GM06990 (cell line): ENCODE data around the gene FGF18.

Experiments
- DNase-seq: peaks from one replicate; pipeline ENCODE4 v3.0.0-alpha.2; 2011; ENCODE audit not compliant: insufficient read length; ENCODE audit errors: extremely low read depth
- H3K27me3 ChIP-seq: replicated peaks from 2 replicates; pipeline ENCODE4 v1.6.0; 2011; ENCODE audit warnings: low read length; ENCODE audit not compliant: control insufficient read depth, insufficient read depth
- H3K36me3 ChIP-seq: 2 replicates; pipeline ENCODE4 v1.5.1; 2011; ENCODE audit warnings: low read length; ENCODE audit not compliant: control insufficient read depth, insufficient read depth
- H3K4me3 ChIP-seq: replicated peaks from 2 replicates; pipeline ENCODE4 v1.5.1; 2011; ENCODE audit warnings: low read depth, mild to moderate bottlenecking, control low read depth, low read length
- TF ChIP-seq, protein P1 (sequence below): IDR thresholded peaks from 2 replicates; pipeline ENCODE4 v1.5.1; 2011; ENCODE audit warnings: low read length, control low read depth, mild to moderate bottlenecking, inconsistent platforms; ENCODE audit not compliant: insufficient read depth, poor library complexity, severe bottlenecking

Gene FGF18

DNA sequence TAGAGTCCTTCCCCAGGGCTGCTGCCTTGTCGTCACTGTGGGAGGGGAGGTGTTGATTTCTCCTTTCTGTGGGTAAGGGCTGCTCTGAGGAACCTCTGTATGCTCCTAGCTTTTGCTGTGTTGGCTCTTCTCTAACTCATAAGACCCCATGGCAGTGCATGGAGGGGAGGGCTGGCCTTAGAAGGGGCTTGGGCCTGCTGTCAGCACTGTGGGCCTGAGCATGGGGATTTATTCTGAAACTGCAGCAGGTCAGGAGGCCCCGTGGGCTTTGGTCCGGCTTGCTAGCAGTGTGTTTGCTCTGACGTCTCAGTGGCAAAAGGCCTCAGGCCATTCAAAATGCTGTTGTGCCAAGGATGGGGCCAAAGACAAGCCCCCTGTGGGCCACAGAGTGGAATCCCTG, 6.8 kb downstream of the FGF18 start:
- Histone ChIP-seq H3K27me3 (no peaks in the 10 kb centered on the region; the same call in none of the 2 replicates), H3K4me3 (no peak overlapping the region), H3K36me3 (no peaks in the 10 kb centered on the region)
- TF ChIP-seq, protein P1, sequence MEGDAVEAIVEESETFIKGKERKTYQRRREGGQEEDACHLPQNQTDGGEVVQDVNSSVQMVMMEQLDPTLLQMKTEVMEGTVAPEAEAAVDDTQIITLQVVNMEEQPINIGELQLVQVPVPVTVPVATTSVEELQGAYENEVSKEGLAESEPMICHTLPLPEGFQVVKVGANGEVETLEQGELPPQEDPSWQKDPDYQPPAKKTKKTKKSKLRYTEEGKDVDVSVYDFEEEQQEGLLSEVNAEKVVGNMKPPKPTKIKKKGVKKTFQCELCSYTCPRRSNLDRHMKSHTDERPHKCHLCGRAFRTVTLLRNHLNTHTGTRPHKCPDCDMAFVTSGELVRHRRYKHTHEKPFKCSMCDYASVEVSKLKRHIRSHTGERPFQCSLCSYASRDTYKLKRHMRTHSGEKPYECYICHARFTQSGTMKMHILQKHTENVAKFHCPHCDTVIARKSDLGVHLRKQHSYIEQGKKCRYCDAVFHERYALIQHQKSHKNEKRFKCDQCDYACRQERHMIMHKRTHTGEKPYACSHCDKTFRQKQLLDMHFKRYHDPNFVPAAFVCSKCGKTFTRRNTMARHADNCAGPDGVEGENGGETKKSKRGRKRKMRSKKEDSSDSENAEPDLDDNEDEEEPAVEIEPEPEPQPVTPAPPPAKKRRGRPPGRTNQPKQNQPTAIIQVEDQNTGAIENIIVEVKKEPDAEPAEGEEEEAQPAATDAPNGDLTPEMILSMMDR = no peak
- no peak for DNase-seq

- Histone ChIP-seq H3K27me3 (no peaks in the 10 kb centered on the region; the same call in none of the 2 replicates), H3K36me3 (no peaks in the 10 kb centered on the region), H3K4me3 (no peak overlapping the region)
- DNase-seq = no peak
- TF ChIP-seq, protein P1 = no peak
Observed at GRCh38 chr5:171426680-171427079, 7.2 kb downstream of the FGF18 start.

- no peak for DNase-seq
- H3K36me3 ChIP-seq = no peaks in the 10 kb centered on the region
- TF ChIP-seq, protein P1 = no peak
- H3K27me3 ChIP-seq = no peaks in the 10 kb centered on the region; the same call in none of the 2 replicates
- H3K4me3 ChIP-seq = no peak overlapping the region
Observed at GRCh38 chr5:171427318-171428167, 8.1 kb downstream of the FGF18 start.

DNA sequence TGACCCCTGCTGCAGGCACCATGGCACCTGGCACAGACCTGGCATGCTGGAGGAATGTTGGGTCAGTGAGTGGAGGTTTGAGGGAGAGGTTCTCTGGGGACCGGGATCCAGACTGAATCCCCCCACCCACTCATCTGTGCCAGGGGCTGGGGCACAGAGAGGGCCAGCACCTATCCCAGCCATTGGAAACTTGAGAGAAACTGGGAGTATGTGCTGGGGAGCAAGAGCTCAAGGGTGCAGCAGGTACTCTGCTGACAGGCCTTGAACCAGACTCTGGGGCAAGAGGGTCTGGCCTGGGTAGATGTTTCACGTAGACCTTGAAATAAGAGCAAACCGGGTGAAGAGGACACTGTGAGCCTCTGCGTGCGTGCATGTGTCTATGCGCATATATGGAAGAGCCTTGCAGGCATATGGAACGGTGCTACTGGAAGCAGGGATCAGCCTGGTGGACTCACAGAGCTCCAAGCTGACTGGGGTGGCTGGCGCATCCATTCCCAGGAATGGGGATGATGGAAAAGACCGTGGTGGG, 8.8 kb downstream of the FGF18 start:
- no peak for DNase-seq
- Histone ChIP-seq H3K27me3 (no peaks in the 10 kb centered on the region; the same call in none of the 2 replicates), H3K36me3 (no peaks in the 10 kb centered on the region), H3K4me3 (no peak overlapping the region)
- TF ChIP-seq, protein P1 = no peak

DNA sequence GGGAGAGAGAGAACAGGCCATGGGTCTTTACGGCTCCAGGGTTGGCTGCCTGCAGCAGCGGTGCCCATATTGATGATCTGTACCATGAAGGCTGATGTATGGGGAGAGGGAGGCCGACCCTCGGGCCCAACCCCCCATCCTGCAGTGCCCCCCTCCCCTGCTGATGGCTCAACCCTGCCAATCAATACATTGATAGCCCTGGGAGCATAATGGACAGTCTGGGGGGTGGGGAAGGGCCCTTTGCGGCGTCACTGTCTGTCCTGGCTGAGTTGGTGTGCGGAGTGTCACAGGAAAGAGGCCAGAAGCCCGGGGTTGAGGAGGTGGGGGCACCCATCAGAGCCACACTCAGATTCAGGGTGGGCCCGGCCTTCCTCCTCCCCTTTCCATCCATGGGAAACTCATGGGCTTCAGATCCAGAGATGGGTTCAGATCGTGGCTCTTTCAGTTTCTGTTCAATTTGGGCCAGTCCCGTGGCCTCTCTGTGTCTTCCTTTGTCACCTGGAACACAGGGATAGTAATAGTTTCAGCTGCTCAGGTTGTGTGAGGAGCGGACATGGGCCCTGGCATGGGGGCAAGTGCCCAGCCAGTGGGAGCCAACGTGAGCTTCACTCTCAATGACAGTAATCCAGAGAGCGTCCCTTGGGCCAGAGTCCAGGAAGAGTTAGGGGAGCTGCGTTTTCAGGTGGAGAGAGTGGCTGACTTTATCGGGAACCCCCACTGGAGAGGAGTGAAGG, 9.5 kb downstream of the FGF18 start:
- no peaks in the 10 kb centered on the region; the same call in none of the 2 replicates for H3K27me3 ChIP-seq
- no peak overlapping the region for H3K4me3 ChIP-seq
- no peaks in the 10 kb centered on the region for H3K36me3 ChIP-seq
- TF ChIP-seq, protein P1 = no peak
- no peak for DNase-seq
